K562 (cell line): ENCODE data around the gene SESN2. TPM values are rescaled to one million over a fixed set of nuclear protein-coding genes. Genes with fewer than 3 reads are reported as not detected.

Experiments
- ATAC-seq: fragments of 200-7000 bp; cut with Tn5 transposase; 3 replicates; pipeline ENCODE4 v1.9.1; 2020; ENCODE audit warnings: moderate library complexity
- BruUV-seq: library from RNA; stranded (reverse); fragments of 400-500 nt; replicated peaks from 2 replicates; lab custom pipeline; 2021; lab: Mats Ljungman, UMichigan
- CTCF ChIA-PET: fragments of 300-600 bp; formaldehyde crosslinking; extraction: SDS; loops from one replicate; lab custom pipeline; 2021; ENCODE audit warnings: low intra/inter-chr PET ratio; lab: Yijun Ruan, JAX
- POLR2A ChIA-PET: fragments of 300-600, 350-650 bp; sonication (Branson Sonifier 250); formaldehyde crosslinking; extraction: SDS; loops from one replicate; lab custom pipeline; 2021; ENCODE audit warnings: antibody characterized with exemption, inconsistent platforms; lab: Yijun Ruan, JAX
- DNase-seq, 4 experiments: peaks; one replicate each; pipeline versions ENCODE4 v3.0.0 to v3.0.0-alpha.2; 2011 to 2018; ENCODE audit warnings: low spot score in 3 of 4, mixed read lengths in 3 of 4; ENCODE audit errors: extremely low read depth in 1 of 4
- FAIRE-seq: peaks from 2 replicates; lab custom pipeline; 2011; peaks lifted over from hg19 to GRCh38; lab: Jason Lieb, UNC
- H2AFZ ChIP-seq: 2 replicates; pipeline ENCODE4 v1.6.0; 2011; ENCODE audit warnings: low read depth, low read length, control low read depth, inconsistent platforms
- H3K27ac ChIP-seq: fragments of 200-600 bp; 3 replicates; pipeline ENCODE4 v1.8.0; 2011; ENCODE audit warnings: low read depth, mild to moderate bottlenecking, control low read depth, inconsistent platforms, low read length, moderate library complexity, mixed read lengths; ENCODE audit errors: extremely low read depth
- H3K27me3 ChIP-seq, 2 experiments: fragments of 300-600 bp in 1 of 2; 2 replicates in 1 of 2; 3 replicates in 1 of 2; pipeline versions ENCODE4 v1.6.0 to v1.8.0; 2011; ENCODE audit warnings: inconsistent platforms in 2 of 2, low read length in 2 of 2, mild to moderate bottlenecking in 1 of 2, mixed read lengths in 1 of 2, moderate library complexity in 1 of 2; ENCODE audit not compliant: control insufficient read depth in 2 of 2, insufficient read depth in 2 of 2
- H3K36me3 ChIP-seq: fragments of 300-600 bp; 3 replicates; pipeline ENCODE4 v1.8.0; 2011; ENCODE audit warnings: mild to moderate bottlenecking, low read length, inconsistent platforms; ENCODE audit not compliant: control insufficient read depth, insufficient read depth
- H3K4me1 ChIP-seq, 2 experiments: fragments of 200-600 bp in 1 of 2; replicated peaks in 1 of 2; 2 replicates in 1 of 2; 3 replicates in 1 of 2; pipeline versions ENCODE4 v1.5.1 to v1.8.0; 2011; ENCODE audit warnings: inconsistent platforms in 2 of 2, low read length in 2 of 2, mild to moderate bottlenecking in 1 of 2, mixed read lengths in 1 of 2, moderate library complexity in 1 of 2; ENCODE audit not compliant: control insufficient read depth in 2 of 2, insufficient read depth in 2 of 2
- H3K4me2 ChIP-seq: 2 replicates; pipeline ENCODE4 v1.6.1; 2011; ENCODE audit warnings: low read length, control low read depth, inconsistent platforms, mixed read lengths; ENCODE audit not compliant: insufficient read depth
- H3K4me3 ChIP-seq: fragments of 200-600 bp; sonication (generic), shearing (Covaris generic); 2 replicates; pipeline ENCODE4 v1.5.1; 2016; ENCODE audit warnings: control low read depth, inconsistent platforms
- H3K79me2 ChIP-seq: fragments of 200-600 bp; 3 replicates; pipeline ENCODE4 v1.8.0; 2011; ENCODE audit warnings: low read length, inconsistent platforms; ENCODE audit not compliant: control insufficient read depth, insufficient read depth
- H3K9ac ChIP-seq, 2 experiments: 2 replicates each; pipeline versions ENCODE4 v1.6.0 to v1.6.1; 2011; ENCODE audit warnings: low read depth in 2 of 2, low read length in 2 of 2, control low read depth in 1 of 2, inconsistent platforms in 1 of 2, mild to moderate bottlenecking in 1 of 2, mixed read lengths in 1 of 2; ENCODE audit not compliant: insufficient read depth in 1 of 2
- H3K9me1 ChIP-seq: one replicate; pipeline ENCODE4 v1.6.0; 2011; ENCODE audit warnings: inconsistent platforms, mild to moderate bottlenecking, low read length, moderate library complexity; ENCODE audit not compliant: control insufficient read depth, insufficient read depth
- H3K9me3 ChIP-seq: replicated peaks from 2 replicates; pipeline ENCODE4 v1.5.1; 2011; ENCODE audit warnings: low read depth, low read length, inconsistent platforms; ENCODE audit not compliant: control insufficient read depth, insufficient read depth
- H4K20me1 ChIP-seq: replicated peaks from 2 replicates; pipeline ENCODE4 v1.6.1; 2011; ENCODE audit warnings: low read length, inconsistent platforms, mixed read lengths; ENCODE audit not compliant: control insufficient read depth, insufficient read depth
- ESRRA ChIP-seq: fragments of 450-650 bp; IDR thresholded peaks from 2 replicates; pipeline ENCODE4 v1.6.1; 2014; ENCODE audit warnings: low read depth, mild to moderate bottlenecking, moderate library complexity, borderline replicate concordance
- ETV6 ChIP-seq, 3 experiments: fragments of 150-350 bp in 1 of 3; sonication (generic) in 1 of 3; formaldehyde crosslinking in 1 of 3; IDR thresholded peaks; 2 replicates each; pipeline versions ENCODE4 v1.6.1 to v1.8.0; 2014 to 2022; ENCODE audit warnings: borderline replicate concordance in 2 of 3, low read depth in 2 of 3, antibody characterized with exemption in 1 of 3, low read length in 1 of 3, mild to moderate bottlenecking in 1 of 3, missing genetic modification reagents in 1 of 3
- FOXK1 ChIP-seq: sonication (generic); formaldehyde crosslinking; IDR thresholded peaks from 2 replicates; pipeline ENCODE4 v1.8.0; 2022; ENCODE audit warnings: missing genetic modification reagents, mild to moderate bottlenecking, borderline replicate concordance
- FOXP4 ChIP-seq: sonication (generic); formaldehyde crosslinking; IDR thresholded peaks from 2 replicates; pipeline ENCODE4 v1.8.0; 2022; ENCODE audit warnings: mild to moderate bottlenecking, missing genetic modification reagents, borderline replicate concordance
- HMBOX1 ChIP-seq: sonication (generic); IDR thresholded peaks from 2 replicates; pipeline ENCODE4 v1.6.1; 2016
- IRF1 ChIP-seq: sonication (generic); formaldehyde crosslinking; IDR thresholded peaks from 2 replicates; pipeline ENCODE4 v1.8.0; 2022; ENCODE audit warnings: missing genetic modification reagents, mild to moderate bottlenecking, borderline replicate concordance
- MITF ChIP-seq: IDR thresholded peaks from 2 replicates; pipeline ENCODE4 v1.6.1; 2014; ENCODE audit warnings: antibody characterized with exemption
- NR2C2 ChIP-seq, 2 experiments: fragments of 200-800 bp in 1 of 2; sonication (Bioruptor generic) in 1 of 2; sonication (generic) in 1 of 2; formaldehyde crosslinking in 1 of 2; IDR thresholded peaks; 2 replicates each; pipeline versions ENCODE4 v1.6.1 to v1.8.0; 2016 to 2022; ENCODE audit warnings: mild to moderate bottlenecking in 1 of 2, missing compliant biosample characterization in 1 of 2, missing genetic modification characterization in 1 of 2, missing genetic modification reagents in 1 of 2
- POLR2B ChIP-seq: fragments of 450-650 bp; IDR thresholded peaks from 2 replicates; pipeline ENCODE4 v1.6.1; 2018; ENCODE audit warnings: low read depth; ENCODE audit not compliant: partially characterized antibody
- RAD51 ChIP-seq: fragments of 450-650 bp; IDR thresholded peaks from 2 replicates; pipeline ENCODE4 v1.7.1; 2016; ENCODE audit warnings: low read depth, mild to moderate bottlenecking, borderline replicate concordance
- ZBTB17 ChIP-seq: fragments of 450-650 bp; formaldehyde crosslinking; IDR thresholded peaks from 2 replicates; pipeline ENCODE4 v1.4.0; 2020; ENCODE audit warnings: mild to moderate bottlenecking
- ZEB2 ChIP-seq: fragments of 450-650 bp; IDR thresholded peaks from 2 replicates; pipeline ENCODE4 v1.6.1; 2016
- ZNF57 ChIP-seq: fragments of 450-650 bp; formaldehyde crosslinking; IDR thresholded peaks from 2 replicates; pipeline ENCODE4 v1.4.0; 2020; ENCODE audit warnings: mild to moderate bottlenecking, moderate library complexity
- WGBS: fragments of 100-300 bp; shearing (Covaris generic); methylation state at CpG from one replicate; pipeline ENCODE4 v1.1.6; 2016; ENCODE audit warnings: low coverage, mixed read lengths; ENCODE audit not compliant: insufficient coverage; ENCODE audit errors: missing lambda C conversion rate; 5-methylcytosine and 5-hydroxymethylcytosine counted together
- in situ Hi-C: fragments of 300-500 bp; cut with MboI; formaldehyde crosslinking; loops from 4 replicates; pipeline ENCODE4 v1.15.0; 2018; ENCODE audit warnings: inconsistent platforms, mixed read lengths
- intact Hi-C: fragments of 100-400 bp; cut with micrococcal nuclease; formaldehyde crosslinking; loops from 2 replicates; pipeline ENCODE4 v1.14.2; 2022
- polyA plus RNA-seq, 8 experiments: library from polyadenylated mRNA; depleted of rRNA in 4 of 8; stranded (reverse) in 5 of 8; unstranded in 3 of 8; fragments of >200 nt; fragmentation: Nextera tagmentation in 2 of 8; fragmentation: Illumina TruSeq in 1 of 8; extraction: Ambion mirVana in 2 of 8; extraction: Trizol in 1 of 8; gene quantifications; 2 replicates each; pipeline versions ENCODE4 v1.2.1 to v1.2.3, GENCODE V29; 2011 to 2014; ENCODE audit warnings: inconsistent platforms in 1 of 8, missing spikeins in 1 of 8
- total RNA-seq, 7 experiments: library from RNA; depleted of rRNA in 6 of 7; stranded (reverse); fragments of >200 nt in 6 of 7; fragmentation: Illumina TruSeq in 2 of 7; extraction: Trizol in 2 of 7; gene quantifications; 2 replicates each; pipeline versions ENCODE4 v1.2.1 to v1.2.3, GENCODE V29; 2011 to 2021; ENCODE audit warnings: low replicate concordance in 1 of 7

SESN2 gene
- total and polyA plus RNA-seq, 9 of the 15 experiments (the other 6 are each of a cell fraction or from before 2014, with no cell fraction given), result 3.7 to 71.3 (median 16.8) TPM

- TF ChIP-seq HMBOX1 (peak; percentile 75), ZEB2 (no peak), RAD51 (no peak), MITF (no peak), ZBTB17 (CRISPR knock-in tag) (no peak), NR2C2 (CRISPR knock-in tag; IDR thresholded peaks at IDR 0.05) (no peak; the same call in 1 of the 2 replicates), NR2C2 (tag; IDR thresholded peaks at IDR 0.05) (no peak)
These were observed 1.5 kb downstream of the SESN2 start (continued) for GRCh38 chr1:28260803-28261174.

GRCh38 chr1:28264897-28265296 lies 5.6 kb downstream of the SESN2 start:
- DNase-seq (peak in 2 of 4 experiments; percentile 7), ATAC-seq (peak; percentile 1; the same call in 2 of the 3 replicates), FAIRE-seq (no peak)
- Histone ChIP-seq H3K9me3 (no peaks in the 10 kb centered on the region), H3K79me2 (peaks cover 97% of the 10 kb centered on the region), H2AFZ (no peak overlapping the region), H3K4me2 (peak overlapping the region; percentile 56), H3K9ac (peak overlapping the region; percentile 4 to 68; a peak in 1 of 4 replicates), H4K20me1 (peaks cover 61% of the 10 kb centered on the region), H3K27me3 (no peaks in the 10 kb centered on the region), H3K4me3 (no peak overlapping the region), H3K9me1 (no peaks in the 10 kb centered on the region), H3K36me3 (peaks cover 22% of the 10 kb centered on the region; the same call in 2 of the 3 replicates), H3K4me1 (peaks cover 63 to 67% of the 10 kb centered on the region in 2 experiments), H3K27ac (peak overlapping the region; percentile 9; the same call in 1 of the 3 replicates)
- TF ChIP-seq IRF1 (CRISPR knock-in tag) (no peak), POLR2B (no peak), ETV6 (IDR thresholded peaks at IDR 0.05; ENCODE audit: borderline replicate concordance in 1 of 2, low read depth in 2 of 2, low read length in 1 of 2) (no peak), ETV6 (CRISPR knock-in tag; IDR thresholded peaks at IDR 0.05; ENCODE audit: borderline replicate concordance) (peak; percentile 19; the same call in 1 of the 2 replicates), ZNF57 (no peak), ESRRA (peak; percentile 64), FOXP4 (CRISPR knock-in tag) (0 out of 2 replicates have a peak, but pooled peaks have one; percentile 35), FOXK1 (CRISPR knock-in tag) (0 out of 2 replicates have a peak, but pooled peaks have one; percentile 67)
- no TSS peak for BruUV-seq
- POLR2A ChIA-PET, result interaction anchor here (0.6 to 22.0 kb wide), 8 partner anchors 14 to 182 kb away, joined by 3 to 547 read pairs (median 6); partner anchors contain the start of genes ATP5IF1 and MED18
- 71% methylated on average over 1 of the region's 1 CpG for WGBS
- intact Hi-C loops, result loop anchor here (5.0 kb wide), 1 partner anchor 62 kb away; the partner anchor contains the start of gene MED18
- in situ Hi-C loops, result no loop called here
- CTCF ChIA-PET, result no interaction called here
